ENCODE measurements around the gene SLC24A1. TPM values are rescaled to one million over a fixed set of nuclear protein-coding genes. Genes with fewer than 3 reads are reported as not detected.
"Not testable (repeated sequence)": the region's sequence is repeated elsewhere in the genome, so short reads cannot be mapped to it uniquely, and the experiment has no call there.

SLC24A1 gene
- total RNA-seq, 4 donors from 2014 or later, result 3.6 to 5.0 (median 4.3) TPM

GRCh38 chr15:65610871-65611718 lies 10.6 kb upstream of the SLC24A1 start, which contains the start of gene INTS14:
Gene INTS14 (minus strand): TSS chr15:65611131. CDS start chr15:65607380, 3,751 bp downstream.
- Histone ChIP-seq H3K9me3 (no peaks in the 10 kb centered on the region), H3K27ac (replicated peaks in 1 of 4) (peak within 1 kb of the TSS; percentile 89 to 97 (median 94)), H3K4me1 (peaks cover 14 to 41% (median 34%) of the 10 kb centered on the region in 4 donors), H3K27me3 (no peaks in the 10 kb centered on the region), H3K36me3 (peaks cover 0 to 6% (median 0%) of the 10 kb centered on the region in 4 donors), H3K4me3 (peak within 1 kb of the TSS; percentile 77 to 96 (median 90))
- no peak for TF ChIP-seq EP300 (IDR thresholded peaks at IDR 0.05)
- TF ChIP-seq POLR2AphosphoS5 (IDR thresholded peaks at IDR 0.05), result peak; percentile 91 to 93
- TF ChIP-seq POLR2A (IDR thresholded peaks at IDR 0.05; ENCODE audit: low read depth), result peak; percentile 71
- TF ChIP-seq CTCF (IDR thresholded peaks at IDR 0.05), result peak; percentile 61 to 73 (median 64)
- DNase-seq (ENCODE audit: extremely low spot score), result peak; percentile 98
- whole genome bisulfite sequencing, result under 1% methylated on average over 48 of the region's 64 CpGs
- intact Hi-C loops (cut with DNase I), result loop anchor here (5.0 kb wide), 1 partner anchor 79 kb away; the partner anchor contains the start of gene HACD3

- H3K27me3 ChIP-seq, result no peaks in the 10 kb centered on the region
- 87% methylated on average over 5 of the region's 5 CpGs for WGBS
- no peak for DNase-seq (ENCODE audit: extremely low spot score)
- no peak for TF ChIP-seq EP300 (IDR thresholded peaks at IDR 0.05)
- TF ChIP-seq CTCF (IDR thresholded peaks at IDR 0.05), result no peak
- no peak for TF ChIP-seq POLR2A (IDR thresholded peaks at IDR 0.05; ENCODE audit: low read depth)
- no peak for TF ChIP-seq POLR2AphosphoS5 (IDR thresholded peaks at IDR 0.05)
- H3K9me3 ChIP-seq, result no peaks in the 10 kb centered on the region
- H3K4me1 ChIP-seq, result peaks cover 14 to 41% (median 34%) of the 10 kb centered on the region in 4 donors
- intact Hi-C loops (cut with DNase I), result loop anchor here (5.0 kb wide), 1 partner anchor 80 kb away; the partner anchor contains the start of gene HACD3
- peaks cover 0 to under 1% (median 0%) of the 10 kb centered on the region in 4 donors for H3K36me3 ChIP-seq
- peak overlapping the region; percentile 77 to 96 (median 90) for H3K4me3 ChIP-seq
- H3K27ac ChIP-seq (replicated peaks in 1 of 4), result peak overlapping the region; percentile 89 to 97 (median 94)
Observed at GRCh38 chr15:65611888-65612615, 9.7 kb upstream of the SLC24A1 start.

- no peak overlapping the region for H3K4me3 ChIP-seq
- intact Hi-C loops (cut with DNase I), result loop anchor here (5.0 kb wide), 1 partner anchor 80 kb away; the partner anchor contains the start of gene HACD3
- H3K27ac ChIP-seq (replicated peaks in 1 of 4), result peak overlapping the region; percentile 89 to 97 (median 94)
- no peaks in the 10 kb centered on the region for H3K27me3 ChIP-seq
- no peaks in the 10 kb centered on the region for H3K9me3 ChIP-seq
- H3K4me1 ChIP-seq, result peaks cover 14 to 39% (median 33%) of the 10 kb centered on the region in 4 donors
- no peak for DNase-seq (ENCODE audit: extremely low spot score)
- TF ChIP-seq CTCF (IDR thresholded peaks at IDR 0.05) (no peak), EP300 (IDR thresholded peaks at IDR 0.05) (no peak), POLR2A (IDR thresholded peaks at IDR 0.05; ENCODE audit: low read depth) (no peak), POLR2AphosphoS5 (IDR thresholded peaks at IDR 0.05) (no peak)
- no peaks in the 10 kb centered on the region for H3K36me3 ChIP-seq
- 86% methylated on average over 2 of the region's 2 CpGs for WGBS
Observed at GRCh38 chr15:65612616-65612946, 9.2 kb upstream of the SLC24A1 start.

GRCh38 chr15:65612949-65613744 lies 8.6 kb upstream of the SLC24A1 start:
- Histone ChIP-seq H3K36me3 (no peaks in the 10 kb centered on the region), H3K4me1 (peaks cover 14 to 34% (median 31%) of the 10 kb centered on the region in 4 donors), H3K9me3 (no peaks in the 10 kb centered on the region), H3K27me3 (no peaks in the 10 kb centered on the region), H3K27ac (replicated peaks in 1 of 4) (no peak overlapping the region), H3K4me3 (no peak overlapping the region)
- no peak for TF ChIP-seq POLR2AphosphoS5 (IDR thresholded peaks at IDR 0.05)
- TF ChIP-seq POLR2A (IDR thresholded peaks at IDR 0.05; ENCODE audit: low read depth), result no peak
- TF ChIP-seq CTCF (IDR thresholded peaks at IDR 0.05), result no peak
- TF ChIP-seq EP300 (IDR thresholded peaks at IDR 0.05), result no peak
- DNase-seq (ENCODE audit: extremely low spot score), result no peak
- 84% methylated on average over 5 of the region's 6 CpGs for WGBS
- intact Hi-C loops (cut with DNase I), result loop anchor here (5.0 kb wide), 1 partner anchor 81 kb away; the partner anchor contains the start of gene HACD3

GRCh38 chr15:65615887-65616286 lies 5.9 kb upstream of the SLC24A1 start:
- H3K27me3 ChIP-seq; H3K36me3 ChIP-seq; DNase-seq (ENCODE audit: extremely low spot score); H3K9me3 ChIP-seq; H3K27ac ChIP-seq (replicated peaks in 1 of 4); intact Hi-C loops (cut with DNase I); H3K4me3 ChIP-seq: not testable (repeated sequence)
- peaks cover 5 to 12% (median 10%) of the 10 kb centered on the region in 4 donors for H3K4me1 ChIP-seq
- 93% methylated on average over 1 of the region's 1 CpG for WGBS
